HCT116 (cell line): ENCODE data around the gene GNB1L. TPM values are rescaled to one million over a fixed set of nuclear protein-coding genes. Genes with fewer than 3 reads are reported as not detected.

ENCODE experiments used
- ATAC-seq: fragments of 200-7000 bp; cut with Tn5 transposase; 2 replicates; pipeline ENCODE4 v1.9.1; 2020; ENCODE audit warnings: mild to moderate bottlenecking, moderate library complexity
- BruUV-seq: library from RNA; stranded (reverse); fragments of 400-500 nt; replicated peaks from 2 replicates; lab custom pipeline; 2021; lab: Mats Ljungman, UMichigan
- CTCF ChIA-PET: fragments of 300-600 bp; sonication (Branson Sonifier 250); formaldehyde crosslinking; loops from one replicate; lab custom pipeline; 2021; ENCODE audit warnings: antibody characterized with exemption; lab: Charles Lee
- POLR2A ChIA-PET: fragments of 300-600, 350-600 bp; sonication (Branson Sonifier 250); formaldehyde crosslinking; loops from one replicate; lab custom pipeline; 2021; ENCODE audit warnings: antibody characterized with exemption; lab: Charles Lee
- RAD21 ChIA-PET, 2 experiments: fragments of 300-600 bp; sonication (Branson Sonifier 250); formaldehyde crosslinking; loops; one replicate each; lab custom pipeline; 2023; ENCODE audit warnings: low total read pairs in 2 of 2; ENCODE audit not compliant: uncharacterized antibody in 2 of 2, unreplicated experiment in 2 of 2, low non-redundant PET in 1 of 2; lab: Charles Lee
- DNase-seq: peaks from one replicate; pipeline ENCODE4 v3.0.0-alpha.2; 2010; ENCODE audit warnings: low read depth, low spot score
- H2AFZ ChIP-seq: fragments of 200-600 bp; shearing (Covaris generic), sonication (generic); 2 replicates; pipeline ENCODE4 v1.6.1; 2017; ENCODE audit warnings: low read depth, mixed run types, mixed read lengths, antibody characterized with exemption, low read length; ENCODE audit not compliant: poor library complexity, severe bottlenecking
- H3K27ac ChIP-seq: 2 replicates; pipeline ENCODE4 v1.5.1; 2012; ENCODE audit warnings: low read depth, low read length
- H3K27me3 ChIP-seq: fragments of 200-600 bp; sonication (generic); 2 replicates; pipeline ENCODE4 v1.6.1; 2016; ENCODE audit warnings: mixed run types, low read length, mixed read lengths; ENCODE audit not compliant: insufficient read depth
- H3K36me3 ChIP-seq, 2 experiments: fragments of 200-500 bp in 1 of 2; fragments of 200-600 bp in 1 of 2; sonication (Bioruptor generic) in 1 of 2; sonication (generic) in 1 of 2; 2 replicates each; pipeline versions ENCODE4 v1.5.1 to v1.6.1; 2014 to 2016; ENCODE audit warnings: low read length in 2 of 2, inconsistent platforms in 1 of 2, mixed read lengths in 1 of 2, mixed run types in 1 of 2; ENCODE audit not compliant: insufficient read depth in 2 of 2, control insufficient read depth in 1 of 2
- H3K4me1 ChIP-seq, 2 experiments: fragments of 200-600 bp in 1 of 2; sonication (generic) in 1 of 2; 2 replicates each; pipeline versions ENCODE4 v1.5.1 to v1.6.1; 2012 to 2017; ENCODE audit warnings: low read length in 2 of 2, inconsistent platforms in 1 of 2, mild to moderate bottlenecking in 1 of 2, mixed read lengths in 1 of 2, mixed run types in 1 of 2, moderate library complexity in 1 of 2; ENCODE audit not compliant: insufficient read depth in 2 of 2, control insufficient read depth in 1 of 2
- H3K4me2 ChIP-seq: fragments of 200-600 bp; sonication (generic); 2 replicates; pipeline ENCODE4 v1.6.1; 2017; ENCODE audit warnings: mixed run types, low read length, mixed read lengths
- H3K4me3 ChIP-seq, 2 experiments: fragments of 200-600 bp in 1 of 2; sonication (generic) in 1 of 2; replicated peaks in 1 of 2; 2 replicates each; pipeline ENCODE4 v1.5.1; 2011 to 2016; ENCODE audit warnings: low read length in 2 of 2, control low read depth in 1 of 2, low read depth in 1 of 2, mild to moderate bottlenecking in 1 of 2, mixed read lengths in 1 of 2, mixed run types in 1 of 2
- H3K79me2 ChIP-seq: fragments of 200-600 bp; sonication (generic); 2 replicates; pipeline ENCODE4 v1.6.1; 2017; ENCODE audit warnings: mild to moderate bottlenecking, mixed run types, low read length, moderate library complexity, mixed read lengths; ENCODE audit not compliant: insufficient read depth
- H3K9ac ChIP-seq: fragments of 200-600 bp; sonication (generic); 2 replicates; pipeline ENCODE4 v1.6.1; 2016; ENCODE audit warnings: low read length, mixed read lengths
- H3K9me2 ChIP-seq: fragments of 200-600 bp; sonication (generic), shearing (Covaris generic); 2 replicates; pipeline ENCODE4 v1.6.1; 2017; ENCODE audit warnings: mixed run types, mild to moderate bottlenecking, moderate library complexity; ENCODE audit not compliant: insufficient read depth
- H3K9me3 ChIP-seq, 2 experiments: fragments of 200-500 bp in 1 of 2; fragments of 200-600 bp in 1 of 2; sonication (Bioruptor generic) in 1 of 2; sonication (generic) in 1 of 2; 2 replicates each; pipeline ENCODE4 v1.6.1; 2014 to 2017; ENCODE audit warnings: low read length in 2 of 2, mixed read lengths in 2 of 2, inconsistent platforms in 1 of 2, low read depth in 1 of 2, mild to moderate bottlenecking in 1 of 2, mixed run types in 1 of 2, moderate library complexity in 1 of 2; ENCODE audit not compliant: control insufficient read depth in 1 of 2, insufficient read depth in 1 of 2
- H4K20me1 ChIP-seq: fragments of 200-600 bp; sonication (generic), shearing (Covaris generic); 2 replicates; pipeline ENCODE4 v1.6.1; 2017; ENCODE audit warnings: mixed run types, mild to moderate bottlenecking, moderate library complexity; ENCODE audit not compliant: insufficient read depth
- ELF1 ChIP-seq: IDR thresholded peaks from 2 replicates; pipeline ENCODE4 v1.6.1; 2012; ENCODE audit warnings: low read depth, borderline replicate concordance
- RAD21 ChIP-seq: IDR thresholded peaks from 2 replicates; pipeline ENCODE4 v1.6.1; 2012; ENCODE audit warnings: low read depth, mild to moderate bottlenecking
- TCF7L2 ChIP-seq: IDR thresholded peaks from 2 replicates; pipeline ENCODE4 v1.7.0; 2011; ENCODE audit warnings: borderline replicate concordance, inconsistent platforms; ENCODE audit not compliant: insufficient read depth, insufficient read length; ENCODE audit errors: extremely low read depth
- YY1 ChIP-seq: IDR thresholded peaks from 2 replicates; pipeline ENCODE4 v1.6.1; 2011; ENCODE audit warnings: low read length, low read depth, moderate library complexity, mild to moderate bottlenecking; ENCODE audit not compliant: insufficient replicate concordance; ENCODE audit errors: extremely low read depth
- ZNF274 ChIP-seq: fragments of 200-500 bp; sonication (Bioruptor generic); IDR thresholded peaks from 2 replicates; pipeline ENCODE4 v1.6.1; 2014; ENCODE audit warnings: mild to moderate bottlenecking, low read depth, low read length, inconsistent platforms
- intact Hi-C: fragments of 100-400 bp; cut with micrococcal nuclease; formaldehyde crosslinking; loops from 2 replicates; pipeline ENCODE4 v1.10.0; 2022
- total RNA-seq: library from RNA; stranded (reverse); gene quantifications from one replicate; pipeline ENCODE4 v1.2.1, GENCODE V29; 2021; ENCODE audit not compliant: unreplicated experiment
- TF ChIP-seq, protein P1 (sequence below): IDR thresholded peaks from 2 replicates; pipeline ENCODE4 v1.6.1; 2012
- TF ChIP-seq, protein P2 (sequence below), 3 experiments: fragments of 200-600 bp in 1 of 3; sonication (generic) in 1 of 3; IDR thresholded peaks in 2 of 3; conservative IDR thresholded peaks in 1 of 3; 2 replicates each; pipeline ENCODE4 v1.5.1; 2012 to 2017; ENCODE audit warnings: low read depth in 2 of 3, low read length in 2 of 3, antibody characterized with exemption in 1 of 3, borderline replicate concordance in 1 of 3, control low read depth in 1 of 3, mild to moderate bottlenecking in 1 of 3, mixed read lengths in 1 of 3, mixed run types in 1 of 3, moderate library complexity in 1 of 3; ENCODE audit not compliant: insufficient read depth in 1 of 3

The GNB1L gene
- total RNA-seq, 1 experiment from 2014 or later = 12.1 TPM

DNA sequence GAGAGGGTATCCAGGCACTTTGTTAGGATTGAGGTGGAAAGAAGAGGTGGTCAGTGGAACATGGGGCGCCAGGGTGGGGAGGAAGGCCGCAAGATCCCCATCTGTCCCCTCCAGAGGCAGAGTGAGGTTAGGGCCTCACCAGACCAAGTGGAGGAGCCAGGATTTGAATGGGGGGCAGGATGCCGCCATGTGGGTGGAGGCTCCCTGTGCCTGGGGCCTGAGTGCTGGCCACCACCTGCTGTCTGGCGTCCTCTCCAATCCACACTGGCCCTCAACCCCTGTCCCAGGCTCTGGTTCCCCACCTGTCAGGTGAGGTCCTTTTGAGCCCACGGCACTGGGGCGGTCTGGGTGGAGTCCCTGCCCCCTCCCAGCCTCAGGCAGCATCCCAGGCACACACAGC lies 111.6 kb downstream of the GNB1L start:
- Histone ChIP-seq H2AFZ (no peak overlapping the region), H3K9me3 (no peaks in the 10 kb centered on the region), H3K4me2 (no peak overlapping the region), H3K36me3 (no peaks in the 10 kb centered on the region), H3K79me2 (no peaks in the 10 kb centered on the region), H3K27me3 (no peaks in the 10 kb centered on the region), H3K9ac (no peak overlapping the region), H3K4me1 (no peaks in the 10 kb centered on the region), H3K4me3 (no peak overlapping the region), H4K20me1 (no peaks in the 10 kb centered on the region), H3K27ac (no peak overlapping the region), H3K9me2 (no peaks in the 10 kb centered on the region)
- DNase-seq (no peak), ATAC-seq (no peak)
- intact Hi-C loops = no loop called here
- ChIA-PET CTCF (interaction anchor here (1.0 to 3.5 kb wide), 2 partner anchors 12 to 167 kb away, joined by 3 to 14 read pairs; no protein-coding TSS in a partner anchor), RAD21 (no interaction called here), POLR2A (no interaction called here)
- TF ChIP-seq, protein P1, sequence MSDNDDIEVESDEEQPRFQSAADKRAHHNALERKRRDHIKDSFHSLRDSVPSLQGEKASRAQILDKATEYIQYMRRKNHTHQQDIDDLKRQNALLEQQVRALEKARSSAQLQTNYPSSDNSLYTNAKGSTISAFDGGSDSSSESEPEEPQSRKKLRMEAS = no peak
- TF ChIP-seq, protein P2, sequence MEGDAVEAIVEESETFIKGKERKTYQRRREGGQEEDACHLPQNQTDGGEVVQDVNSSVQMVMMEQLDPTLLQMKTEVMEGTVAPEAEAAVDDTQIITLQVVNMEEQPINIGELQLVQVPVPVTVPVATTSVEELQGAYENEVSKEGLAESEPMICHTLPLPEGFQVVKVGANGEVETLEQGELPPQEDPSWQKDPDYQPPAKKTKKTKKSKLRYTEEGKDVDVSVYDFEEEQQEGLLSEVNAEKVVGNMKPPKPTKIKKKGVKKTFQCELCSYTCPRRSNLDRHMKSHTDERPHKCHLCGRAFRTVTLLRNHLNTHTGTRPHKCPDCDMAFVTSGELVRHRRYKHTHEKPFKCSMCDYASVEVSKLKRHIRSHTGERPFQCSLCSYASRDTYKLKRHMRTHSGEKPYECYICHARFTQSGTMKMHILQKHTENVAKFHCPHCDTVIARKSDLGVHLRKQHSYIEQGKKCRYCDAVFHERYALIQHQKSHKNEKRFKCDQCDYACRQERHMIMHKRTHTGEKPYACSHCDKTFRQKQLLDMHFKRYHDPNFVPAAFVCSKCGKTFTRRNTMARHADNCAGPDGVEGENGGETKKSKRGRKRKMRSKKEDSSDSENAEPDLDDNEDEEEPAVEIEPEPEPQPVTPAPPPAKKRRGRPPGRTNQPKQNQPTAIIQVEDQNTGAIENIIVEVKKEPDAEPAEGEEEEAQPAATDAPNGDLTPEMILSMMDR (IDR thresholded peaks at IDR 0.05 in 2 of 3, conservative IDR thresholded peaks at IDR 0.05 in 1 of 3; ENCODE audit: borderline replicate concordance in 1 of 3, insufficient read depth in 1 of 3, low read depth in 2 of 3, low read length in 2 of 3) = no peak
- TF ChIP-seq RAD21 (no peak), YY1 (no peak), TCF7L2 (no peak), ELF1 (no peak), ZNF274 (no peak)
- no TSS peak for BruUV-seq
